HS-5 (cell line): Measurements from ENCODE around the gene SYNDIG1.

Source experiments
- DNase-seq: peaks from one replicate; pipeline ENCODE4 v3.0.0-alpha.2; 2012; ENCODE audit warnings: low read depth

The SYNDIG1 gene

DNA sequence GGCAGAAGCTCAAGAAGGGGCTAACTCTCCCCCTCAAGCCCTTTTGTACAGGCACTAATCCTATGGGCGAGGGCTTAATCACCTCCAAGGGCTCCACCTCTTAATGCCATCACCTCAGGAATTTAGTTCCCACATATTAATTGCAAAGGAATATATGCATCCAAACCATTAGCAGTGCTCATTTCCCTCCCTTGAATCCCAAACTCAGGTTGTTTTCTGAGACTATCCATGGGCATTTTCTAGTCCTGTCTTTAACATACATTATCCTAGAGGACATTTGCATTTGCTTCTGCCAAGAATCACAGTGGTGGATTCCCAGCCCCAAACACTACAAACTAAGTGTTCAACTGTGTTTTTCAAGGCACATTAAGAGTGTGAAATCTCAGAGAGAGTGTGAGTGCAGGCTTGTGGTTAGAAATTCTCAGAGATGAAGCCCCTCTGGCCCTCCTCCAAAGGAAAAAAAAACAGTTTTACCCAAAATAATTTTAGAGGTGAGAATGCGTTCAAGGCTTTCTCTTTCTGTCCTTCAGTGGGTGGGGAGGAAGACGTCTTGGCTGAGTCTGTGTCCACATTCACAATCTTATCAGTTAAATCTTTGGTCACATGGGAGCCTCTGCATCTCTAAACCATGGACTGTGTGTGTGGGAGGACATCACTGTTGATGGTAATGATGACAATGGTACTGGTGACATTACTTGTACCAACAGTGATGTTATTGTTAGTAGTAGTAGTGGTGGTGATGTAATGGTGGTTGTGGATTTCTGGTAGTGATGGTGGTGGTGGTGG lies 59.3 kb downstream of the SYNDIG1 start:
- no peak for DNase-seq

DNA sequence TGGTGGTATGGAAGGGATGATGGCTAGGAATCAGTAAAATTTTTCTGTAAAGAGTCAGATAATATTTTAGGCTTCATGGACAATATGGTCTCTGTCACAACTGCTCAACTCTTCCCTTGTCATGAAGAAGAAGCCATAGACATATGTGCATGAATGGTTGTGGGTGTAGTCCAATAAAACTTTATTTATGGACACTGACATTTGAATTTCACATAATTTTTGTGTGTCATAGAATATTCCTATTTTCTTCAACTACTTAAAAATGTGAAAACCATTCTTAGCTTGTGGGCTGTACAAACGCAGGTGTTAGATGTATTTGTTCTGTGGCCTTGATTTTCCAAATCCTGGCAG lies 59.9 kb downstream of the SYNDIG1 start:
- no peak for DNase-seq

GRCh38 chr20:24530131-24530680 lies 60.8 kb downstream of the SYNDIG1 start:
- no peak for DNase-seq

- no peak for DNase-seq
Observed at GRCh38 chr20:24531202-24531601, 61.8 kb downstream of the SYNDIG1 start.

GRCh38 chr20:24531631-24532419 lies 62.4 kb downstream of the SYNDIG1 start:
- no peak for DNase-seq

- DNase-seq = no peak
Observed at GRCh38 chr20:24533449-24533848, 64.0 kb downstream of the SYNDIG1 start.

GRCh38 chr20:24534282-24534681 lies 64.9 kb downstream of the SYNDIG1 start:
- no peak for DNase-seq

- no peak for DNase-seq
Observed at GRCh38 chr20:24535941-24536730, 66.7 kb downstream of the SYNDIG1 start.

DNA sequence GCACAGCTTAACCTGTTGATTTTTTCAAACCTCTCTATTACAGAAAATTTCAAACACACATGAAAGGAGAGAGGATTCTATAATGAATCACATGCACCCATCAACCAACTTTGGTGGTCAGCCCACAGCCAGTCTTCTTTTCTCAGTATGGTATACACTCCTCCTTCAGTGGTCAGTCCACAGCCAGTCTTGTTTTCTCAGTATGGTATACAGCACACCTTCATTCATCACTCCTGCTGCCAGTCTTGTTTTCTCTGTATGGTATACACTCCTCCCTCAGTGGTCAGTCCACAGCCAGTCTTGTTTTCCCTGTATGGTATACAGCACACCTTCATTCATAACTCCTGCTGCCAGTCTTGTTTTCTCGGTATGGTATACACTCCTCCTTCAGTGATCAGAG lies 67.8 kb downstream of the SYNDIG1 start:
- DNase-seq = no peak

DNA sequence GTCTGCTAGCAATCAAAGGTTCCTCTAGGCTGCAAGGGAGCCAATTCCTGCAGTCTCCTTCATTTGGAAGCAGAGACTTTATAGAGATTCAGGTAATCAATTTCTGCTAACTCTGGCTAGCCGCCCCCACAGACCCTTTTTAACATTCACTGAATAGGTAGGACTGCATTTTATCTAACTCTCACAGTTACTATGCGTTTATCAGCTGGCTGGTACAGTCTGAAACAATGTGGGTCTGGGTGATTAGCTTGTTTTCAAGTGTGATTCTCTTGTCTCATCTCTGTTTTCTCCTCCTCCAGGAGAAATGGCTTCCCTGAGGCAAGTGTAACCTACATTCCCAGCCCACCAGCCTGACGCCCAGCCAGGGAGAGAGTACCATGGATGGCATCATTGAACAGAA lies 73.3 kb downstream of the SYNDIG1 start:
- DNase-seq = no peak

DNA sequence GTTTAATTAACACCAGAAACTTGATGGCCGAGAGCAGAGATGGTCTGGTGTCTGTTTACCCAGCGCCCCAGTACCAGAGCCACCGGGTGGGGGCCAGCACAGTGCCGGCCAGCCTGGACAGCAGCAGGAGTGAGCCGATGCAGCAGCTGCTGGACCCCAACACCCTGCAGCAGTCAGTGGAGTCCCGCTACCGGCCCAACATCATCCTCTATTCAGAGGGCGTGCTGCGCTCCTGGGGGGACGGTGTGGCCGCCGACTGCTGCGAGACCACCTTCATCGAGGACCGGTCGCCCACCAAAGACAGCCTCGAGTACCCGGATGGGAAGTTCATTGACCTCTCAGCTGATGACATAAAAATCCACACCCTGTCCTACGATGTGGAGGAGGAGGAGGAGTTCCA lies 73.7 kb downstream of the SYNDIG1 start:
- DNase-seq = no peak

DNA sequence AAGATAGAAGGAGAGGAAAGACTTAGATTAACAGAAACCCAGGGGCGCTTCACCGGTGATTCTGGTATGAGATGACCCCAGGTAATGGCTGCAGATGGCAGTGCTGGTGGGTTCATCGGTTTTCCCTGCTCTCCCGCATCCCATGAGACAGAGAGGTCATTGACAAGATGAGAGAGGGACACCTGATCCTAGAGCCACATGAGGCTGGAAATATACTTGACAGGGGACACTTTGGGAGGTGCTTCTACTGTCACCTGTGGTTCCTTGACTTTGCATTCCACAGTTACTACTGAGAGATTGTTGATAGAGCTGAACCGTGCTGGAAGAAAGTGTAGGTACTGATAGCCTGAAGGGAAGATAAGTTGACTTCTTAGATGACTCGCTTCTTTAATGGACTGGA lies 74.3 kb downstream of the SYNDIG1 start:
- no peak for DNase-seq

DNA sequence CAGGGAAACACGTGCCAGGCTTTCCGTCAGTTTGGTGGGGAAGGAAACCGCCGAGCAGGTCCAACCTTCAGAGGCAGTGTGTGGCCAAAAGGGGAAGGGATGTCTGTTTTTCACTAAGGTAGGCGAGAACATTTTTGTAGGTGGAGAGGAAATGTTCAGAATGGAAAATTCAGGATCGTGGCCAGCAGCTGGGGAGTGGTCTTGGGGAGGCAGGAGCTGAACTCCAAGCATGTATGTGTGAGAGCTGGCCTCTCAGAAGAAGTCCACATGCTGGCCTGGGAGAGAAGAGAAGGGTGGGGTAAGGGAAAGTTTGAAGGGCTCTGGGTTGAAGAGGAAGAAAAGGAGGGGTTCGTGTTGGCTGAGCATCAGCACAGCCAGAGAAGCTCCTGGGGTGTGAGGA lies 74.9 kb downstream of the SYNDIG1 start:
- DNase-seq = no peak

DNA sequence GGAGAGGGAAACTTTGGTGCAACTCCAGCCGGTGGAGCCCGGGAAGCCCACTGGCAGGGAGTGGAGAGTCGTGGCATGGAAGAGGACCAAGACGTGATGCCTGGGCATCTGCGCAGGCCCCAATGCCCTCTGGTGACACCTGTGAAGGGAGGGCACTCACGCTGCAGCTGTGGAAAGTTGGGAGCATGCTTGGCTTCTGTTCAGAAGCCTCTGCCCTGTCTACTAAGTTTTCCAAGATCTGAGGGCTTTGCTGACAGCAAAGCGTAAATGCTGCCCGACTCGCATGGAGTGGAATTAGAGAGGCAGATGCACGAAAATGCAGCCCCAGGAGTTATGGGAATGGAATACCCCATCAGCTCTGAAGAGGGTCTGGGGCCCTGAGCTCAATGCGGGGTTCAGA lies 75.7 kb downstream of the SYNDIG1 start:
- DNase-seq = no peak

DNA sequence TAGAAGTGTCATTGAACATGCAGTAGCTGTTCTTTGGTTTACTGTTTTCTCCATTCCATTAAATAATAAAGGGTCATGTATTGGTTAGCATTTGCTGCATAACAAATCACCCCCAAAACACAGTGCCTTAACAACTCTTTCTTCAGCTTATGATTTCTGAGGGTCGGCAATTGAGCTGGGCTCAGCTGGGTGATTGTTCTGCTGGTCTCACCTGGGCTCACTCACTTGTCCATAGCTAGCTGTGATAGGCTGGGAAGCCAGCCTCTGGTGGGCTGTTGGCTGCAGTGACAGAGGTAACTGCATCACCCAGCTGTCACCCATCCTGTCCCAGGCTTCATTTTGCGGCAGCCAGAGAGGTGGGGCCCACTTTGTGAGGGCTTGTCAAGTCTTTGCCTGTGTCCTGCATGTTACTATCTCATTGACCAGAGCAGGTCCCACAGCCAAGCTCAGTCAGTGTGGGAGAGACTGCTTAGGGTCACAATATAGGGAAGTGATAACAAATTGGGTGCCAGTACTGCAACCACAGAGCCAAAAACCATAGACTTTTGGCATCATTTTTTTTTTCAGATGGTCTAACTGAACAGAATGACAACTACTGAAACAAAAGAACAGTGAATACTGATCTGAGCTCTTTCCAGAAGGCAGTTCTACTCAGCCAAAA lies 76.9 kb downstream of the SYNDIG1 start:
- no peak for DNase-seq

DNA sequence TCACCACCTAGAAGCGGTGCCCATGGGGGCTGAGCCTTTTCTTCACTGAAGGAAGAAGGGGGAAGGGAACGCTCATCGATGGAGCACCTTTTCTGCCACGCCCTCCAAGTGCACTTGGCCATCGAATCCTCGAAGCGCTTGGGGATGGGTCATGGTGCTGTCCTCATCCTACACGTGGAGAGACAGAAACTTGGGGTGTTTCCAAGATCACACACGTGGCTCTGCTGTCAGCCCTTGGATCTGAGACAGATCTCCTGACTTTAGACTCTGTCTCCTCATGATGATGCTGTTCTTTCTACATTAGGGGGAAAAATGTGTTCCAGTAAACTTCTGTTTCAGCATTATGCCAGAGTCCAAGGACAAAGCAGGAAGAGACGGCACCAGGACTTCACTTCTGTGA lies 78.5 kb downstream of the SYNDIG1 start:
- DNase-seq = no peak

- DNase-seq = no peak
Observed at GRCh38 chr20:24559114-24559732, 89.8 kb downstream of the SYNDIG1 start.

DNA sequence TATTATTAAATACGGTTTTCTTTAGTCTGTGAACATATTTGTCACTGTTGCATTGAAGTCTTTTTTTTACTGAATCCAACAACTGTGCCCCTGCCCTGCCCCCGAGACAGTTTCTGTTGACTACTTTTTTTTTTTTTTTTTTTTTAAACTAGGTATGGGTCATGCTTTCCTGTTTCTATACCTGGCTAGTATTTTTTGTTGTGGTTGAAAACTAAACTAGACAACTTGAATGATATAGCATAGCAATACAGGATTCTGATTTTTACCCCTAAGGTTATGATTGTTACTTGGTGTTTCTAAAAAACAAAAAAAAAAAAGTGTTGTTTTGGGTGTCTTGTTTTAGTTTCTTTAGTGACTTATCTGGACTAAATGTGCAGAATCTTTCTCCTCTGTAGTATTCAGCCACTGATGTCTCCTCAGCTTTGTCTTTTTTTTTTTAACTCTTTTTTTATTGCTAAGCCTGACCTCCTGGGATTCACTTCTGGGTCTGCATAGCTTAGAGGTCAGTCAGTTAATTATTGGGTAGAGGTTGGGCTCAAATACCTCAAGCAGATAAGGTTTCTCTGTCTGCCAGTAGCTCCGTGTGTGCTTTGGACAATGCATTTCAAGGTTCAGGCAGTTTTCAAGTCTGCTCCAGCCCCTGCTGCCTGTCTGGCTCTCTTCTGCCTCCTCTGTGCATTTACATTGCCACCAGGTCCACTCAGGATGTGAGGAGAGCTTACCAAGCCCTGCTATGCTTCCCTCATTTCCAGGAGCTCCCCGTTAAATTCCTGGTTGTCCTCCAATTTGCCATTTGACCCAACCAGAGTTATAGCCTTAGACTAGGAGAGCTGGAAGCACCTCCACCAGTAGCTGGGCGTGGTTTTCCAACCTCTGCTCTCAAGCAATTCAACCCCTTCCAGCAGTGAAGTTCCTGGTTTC lies 91.4 kb downstream of the SYNDIG1 start:
- no peak for DNase-seq

DNA sequence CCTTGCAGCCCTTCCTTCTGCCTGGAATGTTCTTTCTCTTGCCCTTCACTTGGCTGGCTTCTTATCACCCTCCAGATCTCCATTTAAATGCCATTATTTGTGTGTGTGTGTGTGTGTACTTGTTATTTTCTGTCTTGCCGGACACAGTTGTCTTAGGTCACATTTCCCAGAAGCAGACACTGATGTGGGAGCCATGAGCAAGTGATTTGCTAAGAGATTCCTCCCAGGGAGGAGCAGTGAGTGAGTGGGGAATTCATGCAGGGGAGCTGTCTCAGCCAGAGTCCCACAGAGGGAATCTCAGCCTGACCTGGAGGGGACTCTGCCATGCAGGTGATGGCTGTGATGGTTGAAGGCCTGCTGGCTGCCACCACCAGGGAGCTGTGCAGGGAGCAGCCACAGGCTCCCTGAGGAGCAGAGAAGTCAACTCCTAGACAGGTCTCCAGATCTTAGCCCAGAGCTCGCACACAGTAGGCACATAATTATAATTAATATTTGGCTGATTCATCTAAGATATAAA lies 96.5 kb downstream of the SYNDIG1 start:
- no peak for DNase-seq

GRCh38 chr20:24566656-24567055 lies 97.2 kb downstream of the SYNDIG1 start:
- no peak for DNase-seq
